Endothelial cell of umbilical vein (primary cell): Measurements from ENCODE around the gene ATP2B2. TPM values are rescaled to one million over a fixed set of nuclear protein-coding genes. Genes with fewer than 3 reads are reported as not detected.

ENCODE experiments used
- BruUV-seq: library from RNA; stranded (reverse); fragments of 400-500 nt; replicated peaks from 2 replicates; lab custom pipeline; 2021; lab: Mats Ljungman, UMichigan
- CTCF ChIA-PET: fragments of 300-600, 350-600 bp; sonication (Branson Sonifier 250); formaldehyde crosslinking; loops from one replicate; lab custom pipeline; 2021; ENCODE audit warnings: antibody characterized with exemption, inconsistent platforms; lab: Charles Lee
- POLR2A ChIA-PET: fragments of 300-600, 350-600 bp; sonication (Branson Sonifier 250); formaldehyde crosslinking; loops from one replicate; lab custom pipeline; 2021; ENCODE audit warnings: antibody characterized with exemption, inconsistent platforms; lab: Charles Lee
- DNase-seq: peaks from one replicate; pipeline ENCODE4 v3.0.0-alpha.2; 2011; ENCODE audit warnings: low read depth, low spot score
- FAIRE-seq: peaks from 2 replicates; lab custom pipeline; 2011; peaks lifted over from hg19 to GRCh38; lab: Jason Lieb, UNC
- H2AFZ ChIP-seq: 2 replicates; pipeline ENCODE4 v1.6.0; 2012; ENCODE audit warnings: low read depth, low read length, control low read depth, inconsistent platforms
- H3K27ac ChIP-seq: 2 replicates; pipeline ENCODE4 v1.5.1; 2011; ENCODE audit warnings: low read depth, mild to moderate bottlenecking, control low read depth, low read length, moderate library complexity; ENCODE audit not compliant: insufficient read depth
- H3K27me3 ChIP-seq, 2 experiments: 2 replicates each; pipeline versions ENCODE4 v1.6.0 to v1.6.1; 2011; ENCODE audit warnings: low read length in 2 of 2, mixed read lengths in 1 of 2; ENCODE audit not compliant: control insufficient read depth in 2 of 2, insufficient read depth in 2 of 2
- H3K36me3 ChIP-seq, 2 experiments: 2 replicates in 1 of 2; 3 replicates in 1 of 2; pipeline ENCODE4 v1.5.1; 2011; ENCODE audit warnings: low read length in 2 of 2, mild to moderate bottlenecking in 1 of 2, moderate library complexity in 1 of 2; ENCODE audit not compliant: control insufficient read depth in 2 of 2, insufficient read depth in 2 of 2; ENCODE audit errors: extremely low read depth in 1 of 2
- H3K4me1 ChIP-seq: 3 replicates; pipeline ENCODE4 v1.5.1; 2011; ENCODE audit warnings: mild to moderate bottlenecking, low read length; ENCODE audit not compliant: control insufficient read depth, insufficient read depth; ENCODE audit errors: extremely low read depth
- H3K4me2 ChIP-seq: 2 replicates; pipeline ENCODE4 v1.6.1; 2011; ENCODE audit warnings: low read length, control low read depth, mixed read lengths; ENCODE audit not compliant: insufficient read depth
- H3K4me3 ChIP-seq, 3 experiments: fragments of 200-600 bp in 1 of 3; sonication (generic), shearing (Covaris generic) in 1 of 3; replicated peaks in 1 of 3; 2 replicates each; pipeline ENCODE4 v1.5.1; 2011 to 2016; ENCODE audit warnings: control low read depth in 3 of 3, low read length in 3 of 3, mild to moderate bottlenecking in 2 of 3, inconsistent platforms in 1 of 3, low read depth in 1 of 3, moderate library complexity in 1 of 3; ENCODE audit not compliant: insufficient read depth in 1 of 3
- H3K79me2 ChIP-seq: 2 replicates; pipeline ENCODE4 v1.6.0; 2012; ENCODE audit warnings: low read length, inconsistent platforms; ENCODE audit not compliant: control insufficient read depth, insufficient read depth
- H3K9ac ChIP-seq: replicated peaks from 2 replicates; pipeline ENCODE3; 2011; ENCODE audit warnings: low read length, control low read depth; ENCODE audit not compliant: insufficient read depth; ENCODE audit errors: extremely low read depth
- H3K9me1 ChIP-seq: replicated peaks from 3 replicates; pipeline ENCODE4 v1.6.0; 2011; ENCODE audit warnings: mild to moderate bottlenecking, low read length; ENCODE audit not compliant: control insufficient read depth, insufficient read depth; ENCODE audit errors: extremely low read depth
- H3K9me3 ChIP-seq: replicated peaks from 2 replicates; pipeline ENCODE4 v1.5.1; 2012; ENCODE audit warnings: low read length, inconsistent platforms; ENCODE audit not compliant: control insufficient read depth, insufficient read depth
- H4K20me1 ChIP-seq: replicated peaks from 2 replicates; pipeline ENCODE3; 2011; ENCODE audit warnings: mild to moderate bottlenecking, low read length; ENCODE audit not compliant: control insufficient read depth, insufficient read depth; ENCODE audit errors: extremely low read depth
- EZH2 ChIP-seq: IDR thresholded peaks from 2 replicates; pipeline ENCODE4 v1.6.1; 2012; ENCODE audit warnings: borderline replicate concordance, low read depth, mild to moderate bottlenecking, moderate library complexity, low read length, inconsistent platforms; ENCODE audit not compliant: severe bottlenecking
- FOS ChIP-seq: IDR thresholded peaks from 2 replicates; pipeline ENCODE4 v1.6.1; 2011; ENCODE audit warnings: mild to moderate bottlenecking, low read length, moderate library complexity, borderline replicate concordance; ENCODE audit not compliant: insufficient read depth
- GATA2 ChIP-seq: IDR thresholded peaks from 2 replicates; pipeline ENCODE4 v1.7.0; 2011; ENCODE audit warnings: low read depth, mild to moderate bottlenecking, moderate library complexity, mixed read lengths, low read length; ENCODE audit not compliant: insufficient read length, insufficient read depth
- JUN ChIP-seq: IDR thresholded peaks from 2 replicates; pipeline ENCODE4 v1.6.1; 2011; ENCODE audit warnings: borderline replicate concordance, low read depth; ENCODE audit not compliant: insufficient read length, insufficient read depth
- MAX ChIP-seq: IDR thresholded peaks from 2 replicates; pipeline ENCODE4 v1.6.1; 2011; ENCODE audit not compliant: insufficient read depth, insufficient read length
- MYC ChIP-seq: IDR thresholded peaks from one replicate; pipeline ENCODE4 v1.6.1; 2011; ENCODE audit warnings: mild to moderate bottlenecking, low read depth, low read length
- POLR2A ChIP-seq: IDR thresholded peaks from 2 replicates; pipeline ENCODE4 v1.6.1; 2012; ENCODE audit warnings: low read depth, mild to moderate bottlenecking, control low read depth, low read length
- POLR2AphosphoS5 ChIP-seq: IDR thresholded peaks from 2 replicates; pipeline ENCODE4 v1.6.1; 2012; ENCODE audit warnings: low read depth, mild to moderate bottlenecking, control low read depth, low read length, moderate library complexity; ENCODE audit not compliant: insufficient read depth
- dilution Hi-C: fragments of 300-500 bp; cut with MboI; formaldehyde crosslinking; loops from one replicate; pipeline ENCODE4 v1.15.0; 2019; ENCODE audit warnings: low sequenced_read_pairs; ENCODE audit not compliant: extremely low pct_ligation_motif_present
- intact Hi-C: fragments of 100-400 bp; cut with micrococcal nuclease; formaldehyde crosslinking; loops from one replicate; pipeline ENCODE4 v1.10.0; 2022
- polyA plus RNA-seq, 4 experiments: library from polyadenylated mRNA; depleted of rRNA in 3 of 4; stranded (reverse) in 3 of 4; unstranded in 1 of 4; fragments of >200 nt; gene quantifications; 2 replicates each; pipeline versions ENCODE4 v1.2.1 to v1.2.3, GENCODE V29; 2011 to 2012; ENCODE audit warnings: missing spikeins in 1 of 4
- total RNA-seq: library from RNA; stranded (reverse); gene quantifications from 2 replicates; pipeline ENCODE4 v1.2.3, GENCODE V29; 2021
- TF ChIP-seq, protein P1 (sequence below), 2 donors: IDR thresholded peaks; 1 replicate in 1 of 2; 2 replicates in 1 of 2; pipeline ENCODE4 v1.5.1; 2011; ENCODE audit warnings: low read length in 2 of 2, mild to moderate bottlenecking in 2 of 2, moderate library complexity in 2 of 2, control low read depth in 1 of 2, inconsistent platforms in 1 of 2, low read depth in 1 of 2; ENCODE audit not compliant: insufficient read depth in 1 of 2; ENCODE audit errors: extremely low read depth in 1 of 2

Gene ATP2B2
- total and polyA plus RNA-seq, 2 donors (not counting 3 experiments of a cell fraction or from before 2014, with no cell fraction given): not detected

- intact Hi-C loops: no loop called here
- dilution Hi-C loops: no loop called here
These were observed 24.9 kb upstream of the ATP2B2 start for GRCh38 chr3:10530241-10530640.

DNA sequence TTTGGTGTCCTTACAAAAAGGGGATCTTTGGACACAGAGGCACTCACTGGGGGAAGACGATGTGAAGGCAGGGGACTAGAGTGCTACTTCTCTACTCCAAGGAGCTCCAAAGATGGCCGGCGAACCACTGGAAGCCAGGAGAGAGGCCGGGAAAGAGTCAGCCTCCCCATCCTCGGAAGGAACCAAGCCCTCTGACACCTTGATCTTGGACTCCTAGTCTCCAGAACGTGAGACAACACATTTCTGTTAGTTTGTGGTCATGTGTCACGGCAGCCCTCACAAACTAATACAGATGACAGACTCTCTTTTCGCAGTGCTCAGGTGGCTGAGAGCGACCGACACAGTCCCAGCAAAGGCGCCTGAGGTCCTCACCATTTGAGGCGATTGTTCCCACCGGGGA lies 24.4 kb upstream of the ATP2B2 start:
- intact Hi-C loops: no loop called here

More at GRCh38 chr3:10530241-10530640, 24.9 kb upstream of the ATP2B2 start:
- Histone ChIP-seq H3K36me3 (no peaks in the 10 kb centered on the region), H3K27me3 (no peaks in the 10 kb centered on the region), H3K4me1 (no peaks in the 10 kb centered on the region), H3K4me3 (no peak overlapping the region), H3K9me3 (no peaks in the 10 kb centered on the region), H3K79me2 (no peaks in the 10 kb centered on the region), H4K20me1 (no peaks in the 10 kb centered on the region), H3K9ac (no peak overlapping the region), H2AFZ (no peak overlapping the region), H3K27ac (no peak overlapping the region), H3K9me1 (no peaks in the 10 kb centered on the region), H3K4me2 (no peak overlapping the region)
- POLR2A ChIA-PET: no interaction called here
- FAIRE-seq (no peak), DNase-seq (no peak)
- no TSS peak for BruUV-seq
- CTCF ChIA-PET: no interaction called here
- TF ChIP-seq EZH2: no peak
- no peak for TF ChIP-seq POLR2AphosphoS5
- TF ChIP-seq MAX: no peak

More for the DNA sequence above, 24.4 kb upstream of the ATP2B2 start:
- no peak overlapping the region for H3K4me3 ChIP-seq
- H3K4me2 ChIP-seq: no peak overlapping the region
- dilution Hi-C loops: no loop called here
- FAIRE-seq (no peak), DNase-seq (no peak)
- BruUV-seq: no TSS peak
- H3K9me3 ChIP-seq: no peaks in the 10 kb centered on the region
- no peaks in the 10 kb centered on the region for H3K9me1 ChIP-seq
- H3K27ac ChIP-seq: no peak overlapping the region
- POLR2A ChIA-PET: no interaction called here
- no peaks in the 10 kb centered on the region for H3K79me2 ChIP-seq
- no peak for TF ChIP-seq EZH2
- TF ChIP-seq, protein P1, sequence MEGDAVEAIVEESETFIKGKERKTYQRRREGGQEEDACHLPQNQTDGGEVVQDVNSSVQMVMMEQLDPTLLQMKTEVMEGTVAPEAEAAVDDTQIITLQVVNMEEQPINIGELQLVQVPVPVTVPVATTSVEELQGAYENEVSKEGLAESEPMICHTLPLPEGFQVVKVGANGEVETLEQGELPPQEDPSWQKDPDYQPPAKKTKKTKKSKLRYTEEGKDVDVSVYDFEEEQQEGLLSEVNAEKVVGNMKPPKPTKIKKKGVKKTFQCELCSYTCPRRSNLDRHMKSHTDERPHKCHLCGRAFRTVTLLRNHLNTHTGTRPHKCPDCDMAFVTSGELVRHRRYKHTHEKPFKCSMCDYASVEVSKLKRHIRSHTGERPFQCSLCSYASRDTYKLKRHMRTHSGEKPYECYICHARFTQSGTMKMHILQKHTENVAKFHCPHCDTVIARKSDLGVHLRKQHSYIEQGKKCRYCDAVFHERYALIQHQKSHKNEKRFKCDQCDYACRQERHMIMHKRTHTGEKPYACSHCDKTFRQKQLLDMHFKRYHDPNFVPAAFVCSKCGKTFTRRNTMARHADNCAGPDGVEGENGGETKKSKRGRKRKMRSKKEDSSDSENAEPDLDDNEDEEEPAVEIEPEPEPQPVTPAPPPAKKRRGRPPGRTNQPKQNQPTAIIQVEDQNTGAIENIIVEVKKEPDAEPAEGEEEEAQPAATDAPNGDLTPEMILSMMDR (IDR thresholded peaks at IDR 0.05; ENCODE audit: extremely low read depth in 1 of 2, insufficient read depth in 1 of 2, low read depth in 1 of 2, low read length in 2 of 2): no peak
- TF ChIP-seq POLR2AphosphoS5: no peak
- no peak for TF ChIP-seq MYC
- no peak for TF ChIP-seq GATA2
- no peak for TF ChIP-seq JUN
- TF ChIP-seq FOS: no peak
- TF ChIP-seq POLR2A: no peak
- TF ChIP-seq MAX: no peak
- no peaks in the 10 kb centered on the region for H4K20me1 ChIP-seq
- H3K36me3 ChIP-seq: no peaks in the 10 kb centered on the region
- H3K27me3 ChIP-seq: no peaks in the 10 kb centered on the region
- CTCF ChIA-PET: no interaction called here
- no peak overlapping the region for H3K9ac ChIP-seq
- no peak overlapping the region for H2AFZ ChIP-seq
- no peaks in the 10 kb centered on the region for H3K4me1 ChIP-seq
